Stimulated activated CD8-positive, alpha-beta memory T cell treated with anti-CD3 and anti-CD28 coated beads, Interleukin-7, amount 100 ng/mL, for 48 hours (primary cell): ENCODE measurements around the gene ANKRD31.

ENCODE experiments used
- DNase-seq, 2 donors: peaks; one replicate each; pipeline ENCODE4 v3.0.0-alpha.2; 2020; ENCODE audit warnings: low read depth in 1 of 2; ENCODE audit errors: extremely low read depth in 1 of 2

The ANKRD31 gene

DNA sequence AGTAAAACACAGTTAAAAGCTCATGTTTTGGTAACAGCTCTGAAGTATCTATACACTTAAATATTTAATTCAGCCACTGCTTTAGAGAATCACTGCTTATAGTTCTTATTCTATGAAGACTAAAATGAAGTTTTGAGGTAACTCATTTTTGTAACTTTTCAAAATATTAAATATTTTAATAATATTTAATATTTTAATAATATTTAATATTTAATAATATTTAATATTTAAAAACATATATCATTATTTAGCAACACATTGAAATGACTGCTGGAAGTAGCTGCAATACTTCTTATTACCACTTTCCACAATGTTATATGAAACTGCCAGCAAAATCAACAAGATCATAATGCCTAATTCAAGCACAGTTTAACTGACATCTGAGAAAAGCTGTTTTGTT lies 165.6 kb downstream of the ANKRD31 start:
- DNase-seq = no peak

DNA sequence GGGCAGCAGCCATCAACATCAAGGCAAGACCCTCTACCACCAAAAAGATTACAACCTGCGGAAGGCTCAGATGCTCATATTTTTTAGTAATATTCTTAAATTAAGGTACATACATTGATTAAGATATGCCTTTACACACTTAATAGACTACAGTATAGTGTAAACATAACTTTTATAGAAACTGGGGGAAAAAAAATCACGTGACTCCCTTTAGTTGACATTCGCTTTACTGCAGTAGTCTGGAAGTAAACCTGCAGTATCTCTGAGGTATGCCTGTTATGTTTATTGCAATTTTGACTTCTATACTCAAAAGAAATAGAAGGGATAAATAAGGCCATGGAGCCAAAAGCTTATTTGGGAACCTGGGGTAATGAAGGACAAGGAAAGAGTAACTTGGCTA lies 169.2 kb downstream of the ANKRD31 start:
- DNase-seq = no peak

DNA sequence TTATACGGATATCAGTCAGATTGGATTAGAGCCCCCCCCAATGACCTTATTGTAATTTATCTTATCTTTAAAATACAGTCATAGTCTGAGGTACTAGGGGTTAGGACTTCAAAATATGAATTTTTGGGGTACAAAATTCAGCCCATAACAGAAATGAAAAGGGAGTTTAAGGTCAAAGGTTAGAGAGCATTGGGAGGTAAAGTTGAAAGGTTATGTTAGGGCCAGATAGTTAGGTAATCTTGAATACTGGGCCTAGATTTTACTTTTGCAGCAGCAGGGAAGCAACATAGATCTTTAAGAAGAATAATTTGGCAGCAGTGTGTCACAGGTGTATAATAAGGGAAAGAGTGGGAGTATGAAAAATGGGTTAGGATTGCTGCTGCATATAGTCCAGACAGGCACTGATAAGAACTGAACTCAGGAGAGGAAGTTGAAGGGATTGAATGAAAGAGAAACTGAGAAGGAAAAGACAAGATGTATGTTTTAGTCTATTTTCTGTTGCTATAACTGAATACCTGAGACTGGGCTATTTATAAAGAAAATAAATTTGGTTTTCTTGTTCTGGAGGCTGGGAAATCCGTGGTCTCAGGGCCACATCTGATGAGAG lies 173.7 kb downstream of the ANKRD31 start:
- no peak for DNase-seq

DNA sequence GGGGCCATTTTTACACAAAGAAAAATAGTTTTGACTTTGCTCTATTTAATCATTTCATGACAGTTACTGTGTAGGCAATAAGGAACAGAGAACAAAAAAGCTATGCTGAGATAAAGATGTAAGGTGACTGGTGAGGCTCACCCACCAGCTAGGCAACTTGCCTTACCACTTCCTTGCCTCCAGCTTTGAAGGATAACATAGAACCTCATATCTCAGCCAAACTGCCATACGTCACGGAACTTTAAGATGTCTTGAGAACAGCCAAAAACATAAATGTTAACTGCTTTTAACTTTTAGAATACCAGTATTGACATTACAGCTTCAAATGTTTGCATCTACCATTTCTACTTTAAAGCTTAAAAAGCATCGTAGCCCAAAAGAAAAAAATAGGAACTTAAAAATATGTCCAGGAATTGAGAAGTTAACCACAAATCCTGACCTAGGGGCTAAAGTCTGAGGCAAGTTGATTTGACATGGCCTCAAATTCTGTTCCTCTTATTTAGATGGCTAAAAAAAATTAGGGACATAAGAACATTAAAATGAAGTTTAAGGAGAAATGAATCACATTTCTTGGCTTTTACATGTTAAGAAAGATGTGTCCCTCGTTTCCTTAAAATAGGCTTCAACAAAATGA lies 176.6 kb downstream of the ANKRD31 start:
- DNase-seq = no peak

DNA sequence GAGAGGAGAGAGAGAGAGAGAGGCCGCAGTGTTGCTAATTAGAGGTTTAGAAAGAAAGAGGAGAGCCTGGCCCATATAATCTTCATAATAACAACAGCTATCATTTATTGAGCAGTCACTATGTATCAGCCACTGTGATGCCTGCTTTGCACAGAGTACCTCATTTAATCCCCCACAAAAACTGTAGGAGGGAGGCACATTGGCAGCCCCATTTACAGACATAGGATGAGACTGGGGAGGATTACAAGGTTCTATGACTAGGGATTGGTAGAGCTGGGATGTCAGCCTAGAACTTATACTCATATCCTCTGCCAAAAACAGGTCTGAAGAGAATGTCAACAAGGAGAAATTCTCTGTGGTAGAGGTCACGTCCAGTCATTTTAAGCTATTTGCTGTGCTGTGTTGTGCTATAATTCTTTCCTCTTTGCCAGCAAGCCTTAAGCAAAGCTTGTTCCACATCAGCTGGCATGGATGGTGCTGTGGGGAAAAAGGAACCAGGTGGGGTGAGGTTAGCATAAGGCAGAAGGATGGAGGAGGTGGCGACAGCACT lies 177.6 kb downstream of the ANKRD31 start:
- DNase-seq = no peak

DNA sequence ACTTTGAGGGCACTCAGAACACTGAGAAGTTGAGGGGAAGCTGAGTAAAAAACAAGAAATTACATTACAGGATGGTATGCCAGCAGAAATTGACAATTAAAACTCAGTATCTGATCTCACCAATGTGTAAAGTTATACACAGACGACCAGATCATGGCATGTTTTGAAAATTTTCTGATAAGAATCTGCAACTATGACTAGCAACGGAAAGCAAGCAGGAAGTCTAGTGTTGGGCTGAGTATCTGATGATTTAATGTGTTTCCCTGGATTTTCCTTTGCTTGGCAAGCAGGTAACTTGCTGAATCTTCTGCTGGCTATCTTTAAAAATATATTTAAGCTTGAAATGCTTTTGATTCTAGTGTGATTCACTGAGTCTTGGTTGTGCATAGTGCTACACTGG lies 179.1 kb downstream of the ANKRD31 start:
- DNase-seq = no peak

DNA sequence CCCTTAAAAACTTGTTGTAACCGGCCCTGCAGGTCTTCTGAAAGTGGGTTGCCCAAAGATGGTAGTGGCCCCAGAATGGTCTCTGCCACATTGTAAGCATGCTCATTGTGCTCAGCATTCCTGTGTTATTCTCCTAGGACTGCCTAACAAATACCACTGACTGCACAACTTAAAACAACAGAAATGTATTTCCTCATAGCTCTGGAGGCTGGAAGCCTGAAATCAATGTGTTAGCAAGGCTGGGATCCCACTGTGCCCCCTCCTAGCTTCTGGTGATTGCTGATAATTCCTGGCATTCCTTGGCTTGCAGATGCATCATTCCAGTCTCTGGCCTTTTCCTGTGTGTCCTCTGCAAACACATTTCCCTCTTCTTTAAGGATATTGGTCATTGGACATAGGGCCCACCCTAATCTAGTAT lies 180.9 kb downstream of the ANKRD31 start:
- DNase-seq = no peak

DNA sequence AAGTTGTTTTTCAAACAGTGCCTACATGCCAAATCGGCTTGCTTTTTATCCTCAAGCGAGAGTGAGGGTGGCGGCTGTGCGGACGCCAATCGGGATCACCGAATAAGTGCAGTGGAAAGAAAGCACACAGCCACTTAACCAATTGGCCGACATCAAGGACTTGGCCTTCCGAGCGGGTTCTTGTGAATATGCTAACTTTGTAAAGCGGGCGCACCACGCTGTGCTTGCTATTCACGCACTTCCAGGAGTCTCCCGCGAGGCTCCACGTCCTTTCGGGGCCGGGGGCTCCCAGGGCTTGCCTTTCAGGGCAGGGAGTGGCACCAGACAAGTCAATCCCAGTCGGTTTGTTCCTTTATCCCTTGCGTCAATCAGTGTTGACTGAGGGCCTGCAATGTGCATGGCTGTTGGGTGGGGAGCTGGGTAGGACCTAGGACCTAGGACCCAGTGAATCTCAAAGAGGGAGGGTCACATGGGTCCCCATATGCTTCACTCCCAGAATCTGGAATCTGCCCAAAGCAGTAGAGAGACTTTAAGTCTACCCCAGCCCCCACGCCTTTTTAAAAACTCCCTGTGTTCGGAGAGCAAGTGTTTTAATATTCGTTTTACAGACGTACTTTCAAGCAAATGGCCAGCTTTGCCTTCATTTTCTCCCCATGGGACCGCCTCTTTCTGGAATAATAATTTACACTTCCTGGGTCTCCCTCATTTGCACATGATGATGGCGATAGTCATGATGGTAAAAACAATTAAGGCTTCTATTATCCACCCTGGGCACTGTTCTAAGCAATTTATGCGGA lies 182.3 kb downstream of the ANKRD31 start:
- no peak for DNase-seq

DNA sequence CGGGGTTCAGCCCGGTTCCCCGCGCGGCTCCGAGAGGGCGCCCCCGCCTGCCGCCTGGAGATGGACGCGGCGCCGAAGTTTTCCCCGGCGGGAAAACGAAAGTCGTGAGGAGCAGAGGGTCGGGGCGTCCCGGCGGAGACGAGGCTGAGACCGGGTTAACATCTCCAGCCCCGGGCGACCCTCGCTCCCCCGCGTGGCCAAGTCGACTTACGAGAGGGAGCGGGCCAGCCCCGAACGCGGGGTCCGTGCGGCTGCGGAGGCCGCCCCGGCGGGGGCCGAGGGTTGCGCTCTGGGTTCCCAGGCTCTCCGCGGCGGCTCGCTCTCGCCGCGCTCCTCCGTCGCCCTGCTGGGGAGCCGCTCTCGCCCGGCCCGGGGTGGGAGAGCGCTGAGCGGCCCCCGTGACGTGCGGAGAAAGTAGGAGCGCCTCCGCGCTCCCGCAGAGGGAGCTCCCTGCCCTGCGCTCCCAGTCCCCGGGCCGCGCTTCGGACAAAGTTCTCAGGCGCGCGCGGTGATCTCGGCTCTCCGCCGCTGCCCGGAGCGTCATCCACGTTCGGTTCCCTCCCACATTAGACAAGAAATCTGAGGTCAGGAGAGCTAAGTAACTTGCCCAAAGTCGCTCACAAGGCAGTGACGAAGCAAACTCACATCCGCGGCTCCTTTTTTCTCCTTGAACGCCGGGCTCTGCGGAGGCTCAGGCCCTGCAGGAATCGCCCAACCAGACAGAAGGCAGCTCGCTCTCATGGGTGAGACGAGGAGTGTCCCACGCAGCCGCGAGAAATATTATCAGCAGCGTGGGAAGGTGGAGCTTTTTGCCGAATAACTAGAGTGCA lies 183.2 kb downstream of the ANKRD31 start:
- DNase-seq = peak in 1 of 2 donors; percentile 48

DNA sequence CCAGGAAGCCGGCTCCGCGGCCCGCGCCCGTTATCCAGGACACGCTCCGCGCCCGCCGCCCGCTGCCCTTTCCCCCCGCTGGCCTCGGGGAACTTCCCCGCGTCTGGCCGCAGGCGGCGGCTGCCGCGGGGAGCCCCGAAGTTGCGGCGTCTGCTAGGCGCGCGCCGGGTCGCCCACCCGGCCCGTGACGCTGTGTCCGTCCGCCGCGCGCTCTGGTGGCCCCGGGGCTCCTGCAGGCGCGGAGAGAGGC lies 183.7 kb downstream of the ANKRD31 start:
- DNase-seq = no peak

DNA sequence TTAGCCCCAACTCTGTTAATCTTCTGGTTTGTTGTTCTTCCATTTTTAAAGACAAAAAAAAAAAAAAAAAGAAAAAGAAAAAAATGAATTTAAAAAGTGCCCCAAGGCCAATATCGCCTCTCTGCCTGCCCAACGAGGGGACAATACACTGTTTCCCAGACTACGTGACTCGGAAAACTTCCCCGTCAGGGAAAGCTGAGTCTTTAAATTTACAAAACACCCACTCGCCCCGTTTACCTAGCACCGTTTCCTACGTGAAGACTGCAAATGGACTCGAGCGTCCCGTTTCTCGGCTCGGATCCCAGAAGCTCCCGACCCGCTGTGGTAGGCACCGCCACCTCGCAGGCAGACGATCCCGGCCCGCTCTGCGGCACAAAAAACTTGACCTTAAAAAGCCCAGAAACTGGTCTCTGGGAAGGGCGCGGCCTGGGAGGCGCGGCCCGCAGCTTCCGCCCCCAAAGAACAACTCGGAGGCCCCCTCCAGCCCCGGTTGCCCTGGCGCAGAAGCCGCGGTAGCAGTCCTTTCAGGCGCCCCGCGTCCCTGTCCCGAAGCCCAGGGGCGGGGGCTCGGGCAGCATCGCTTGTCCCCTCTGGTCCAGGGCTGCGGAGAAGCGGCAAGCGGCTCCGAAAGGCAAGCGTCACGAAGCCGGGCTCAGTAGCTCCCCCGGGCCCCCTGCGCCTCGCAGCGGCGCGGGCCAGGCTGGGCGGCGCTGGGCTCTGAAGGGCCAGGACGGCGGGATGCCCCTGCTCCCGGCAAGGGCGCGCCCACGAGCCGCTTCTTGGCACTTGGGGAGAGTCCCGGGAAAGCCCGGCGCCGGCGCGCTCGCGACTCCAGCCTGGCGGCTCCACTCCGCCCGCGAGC lies 184.3 kb downstream of the ANKRD31 start, which contains the start of gene GCNT4:
TSS of gene GCNT4 (minus strand) at position 367 of the 862 bp plus-strand sequence. CDS start 22,521 bp downstream, outside the sequence.
- no peak for DNase-seq

DNA sequence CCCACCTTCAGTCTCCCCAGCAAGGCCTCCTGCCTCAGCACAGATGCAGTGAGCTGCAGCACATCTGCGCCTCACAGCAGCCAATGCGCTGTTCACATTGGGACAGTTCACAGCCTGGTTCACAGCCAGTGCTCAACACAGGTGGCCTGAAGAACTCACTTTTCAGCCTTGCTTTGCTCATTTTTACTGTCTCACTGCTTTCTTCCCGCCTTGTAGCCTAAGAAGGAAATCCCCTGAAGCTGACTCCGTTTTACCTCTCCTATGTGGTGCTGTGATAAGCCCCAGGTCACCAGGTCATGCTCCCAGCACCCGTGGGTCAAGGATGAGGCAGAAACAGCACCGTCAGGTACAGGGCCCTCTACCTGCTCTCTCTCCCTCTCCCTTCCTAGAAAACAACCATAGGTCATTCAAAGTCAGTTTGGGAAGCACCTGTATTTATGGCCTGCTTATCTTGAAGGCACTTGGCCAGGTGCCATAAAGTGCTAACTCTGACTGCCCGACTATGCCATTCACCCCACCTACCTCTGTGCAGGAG lies 185.4 kb downstream of the ANKRD31 start:
- no peak for DNase-seq

DNA sequence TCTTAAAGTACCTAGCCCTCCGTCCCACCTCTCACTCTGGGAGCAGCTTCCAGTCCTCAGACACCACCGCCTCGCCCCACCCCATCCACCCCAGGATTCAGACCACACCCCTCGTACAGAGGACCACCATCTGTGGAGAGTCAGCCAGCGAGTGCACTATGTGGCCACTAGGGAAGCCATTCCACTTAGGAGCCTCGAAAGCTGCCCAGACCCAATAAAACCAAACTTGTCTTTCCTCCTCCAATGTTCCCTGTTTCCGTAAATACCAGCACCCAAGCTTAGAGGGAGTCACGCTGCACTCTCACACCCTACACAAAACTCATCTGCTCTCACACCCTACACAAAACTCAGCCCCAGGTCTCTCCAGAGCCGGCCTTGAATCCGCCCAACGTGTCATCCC lies 186.3 kb downstream of the ANKRD31 start:
- DNase-seq = no peak

DNA sequence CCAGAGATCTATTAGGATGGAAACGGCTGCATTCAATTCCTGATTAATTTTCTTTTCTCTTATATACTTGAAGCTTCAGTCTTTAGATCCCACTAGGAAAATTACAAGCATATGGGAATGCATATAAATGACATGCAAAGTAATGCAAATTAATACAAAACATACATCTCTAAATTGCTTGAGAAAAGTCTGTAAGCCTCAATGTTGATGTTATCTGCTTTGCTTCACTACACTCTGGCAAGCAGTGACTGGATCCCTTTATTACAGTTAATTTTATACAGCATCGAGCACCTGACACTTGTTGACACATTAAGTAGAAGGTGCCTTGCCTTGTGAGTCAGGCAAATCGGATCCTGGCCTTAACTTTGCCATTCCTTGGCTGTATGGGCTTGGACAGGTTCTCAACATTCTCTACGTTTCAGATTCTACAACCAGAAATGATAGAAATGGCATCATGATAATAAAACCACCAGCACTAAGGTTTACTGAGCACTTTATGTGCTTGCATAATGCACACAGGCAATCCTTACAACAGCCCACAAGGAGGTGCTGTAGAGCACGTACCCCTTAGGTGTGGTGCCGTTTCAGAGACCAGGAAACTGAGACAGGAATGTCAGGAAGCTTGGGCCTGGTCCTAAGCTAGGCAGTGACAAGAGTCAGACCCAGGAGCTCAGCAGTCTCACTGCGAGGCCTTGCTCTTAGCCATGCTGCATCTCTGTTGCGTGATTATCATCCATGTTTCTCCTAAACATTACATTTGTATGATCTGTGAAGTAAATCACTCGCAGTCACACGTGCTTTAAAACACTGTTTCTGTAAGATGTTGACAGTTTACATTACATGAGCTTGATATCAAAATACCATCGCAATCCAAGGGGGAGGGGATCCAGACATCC lies 187.0 kb downstream of the ANKRD31 start:
- DNase-seq = no peak

DNA sequence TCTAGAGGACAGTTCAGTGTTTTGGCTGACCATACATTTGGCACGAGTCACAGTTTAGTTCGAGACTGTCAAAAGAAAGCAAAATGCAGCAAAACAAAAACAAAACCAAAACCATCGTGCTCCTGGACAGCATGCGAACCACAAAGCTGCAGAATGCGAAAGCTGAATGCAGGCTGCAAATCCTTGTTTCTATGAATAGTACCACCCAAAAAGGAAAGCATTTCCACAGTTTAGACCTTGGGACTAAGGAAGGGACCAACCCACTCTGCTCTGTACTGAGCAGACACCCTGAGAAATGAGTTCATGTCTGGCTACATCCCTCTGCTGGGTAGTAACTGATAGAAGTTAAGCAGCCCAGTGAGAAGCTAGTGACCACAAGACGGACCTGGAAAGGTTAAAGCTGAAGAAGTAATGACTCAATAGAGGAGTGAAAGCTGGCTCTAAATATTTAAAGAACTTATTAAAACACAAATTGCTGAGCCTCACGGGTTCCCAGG lies 188.2 kb downstream of the ANKRD31 start:
- DNase-seq = no peak

DNA sequence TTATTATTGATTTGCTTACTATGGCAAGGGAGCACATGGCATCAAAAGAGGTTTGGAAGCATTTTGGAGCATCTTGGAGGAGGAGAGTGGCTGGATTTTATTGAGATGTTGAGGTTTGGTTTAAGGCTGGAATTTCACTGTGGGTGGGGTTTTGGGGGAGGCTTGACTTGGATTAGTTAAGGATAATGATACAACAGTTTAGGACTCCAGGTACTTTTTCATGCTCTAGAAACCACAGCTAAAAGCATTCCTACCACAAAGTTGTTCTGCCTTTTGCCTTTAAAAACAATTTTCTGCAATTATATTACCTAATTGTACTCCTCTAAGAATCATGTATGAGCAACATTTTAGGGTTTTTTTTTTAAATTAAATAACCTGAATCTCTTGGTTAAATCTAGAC lies 189.3 kb downstream of the ANKRD31 start:
- no peak for DNase-seq

DNA sequence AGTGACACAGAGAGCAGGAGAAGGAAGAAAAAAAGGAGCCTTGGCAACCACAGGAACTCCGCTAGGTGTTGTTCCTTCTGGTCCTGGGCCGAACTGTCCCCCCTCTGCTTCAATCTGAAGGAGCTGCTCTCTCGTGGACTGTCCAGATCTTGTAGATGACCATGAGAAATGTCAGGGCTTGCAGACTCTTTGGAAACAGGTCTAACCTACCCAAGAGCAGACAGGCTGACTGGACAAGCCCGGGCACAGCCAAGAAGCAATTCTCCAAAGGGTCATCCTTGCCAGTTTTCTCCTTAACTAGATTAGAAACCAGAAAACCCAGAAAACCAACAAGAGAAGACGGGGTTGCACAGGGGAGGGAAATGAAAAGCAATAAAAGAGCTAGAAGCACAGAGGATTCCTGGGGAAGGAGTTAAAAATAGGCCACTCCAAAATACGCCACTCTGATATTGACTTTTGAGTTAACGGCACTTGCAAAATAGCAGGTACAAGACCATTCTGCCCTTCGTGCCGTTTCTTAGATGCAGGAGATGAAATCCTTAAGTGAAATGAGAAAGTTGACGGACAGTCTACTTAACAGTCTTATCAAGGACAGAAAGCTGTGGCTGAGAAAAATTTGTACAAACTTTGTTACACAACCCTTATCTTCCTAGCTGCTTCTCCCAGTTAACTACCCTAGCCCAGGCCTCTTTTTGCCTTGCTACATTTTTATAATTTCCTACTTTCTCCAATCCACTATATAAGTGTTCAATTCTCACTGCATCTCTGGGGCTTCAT lies 190.1 kb downstream of the ANKRD31 start:
- no peak for DNase-seq

DNA sequence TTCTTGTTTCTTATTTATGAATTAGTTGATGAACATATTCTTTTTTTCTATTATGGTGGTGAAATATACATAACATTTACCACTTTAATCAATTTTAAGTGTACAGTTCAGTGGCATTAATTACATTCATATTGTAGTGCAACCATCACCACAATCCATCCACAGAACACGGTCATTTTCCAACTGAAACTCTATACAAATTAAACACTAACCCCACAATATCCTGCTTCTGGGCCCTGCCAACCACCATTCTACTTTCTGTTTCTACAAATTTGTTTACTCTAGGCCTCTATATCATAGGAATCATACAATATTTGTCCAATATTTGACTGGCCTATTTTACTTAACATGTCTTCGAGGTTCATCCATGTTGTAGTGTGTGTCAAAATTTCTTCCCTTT lies 191.6 kb downstream of the ANKRD31 start:
- DNase-seq = no peak
